DMS53 treated with DMSO at 0.1 percent for 48 hours (cell line): ENCODE results near the gene FKRP.

Source experiments
- DNase-seq: peaks from one replicate; lab custom pipeline; 2025; ENCODE audit not compliant: unreplicated experiment; lab: John Stamatoyannopoulos, UW

FKRP gene

GRCh38 chr19:46718934-46719622, 26.8 kb upstream of the FKRP start:
- no peak for DNase-seq

DNA sequence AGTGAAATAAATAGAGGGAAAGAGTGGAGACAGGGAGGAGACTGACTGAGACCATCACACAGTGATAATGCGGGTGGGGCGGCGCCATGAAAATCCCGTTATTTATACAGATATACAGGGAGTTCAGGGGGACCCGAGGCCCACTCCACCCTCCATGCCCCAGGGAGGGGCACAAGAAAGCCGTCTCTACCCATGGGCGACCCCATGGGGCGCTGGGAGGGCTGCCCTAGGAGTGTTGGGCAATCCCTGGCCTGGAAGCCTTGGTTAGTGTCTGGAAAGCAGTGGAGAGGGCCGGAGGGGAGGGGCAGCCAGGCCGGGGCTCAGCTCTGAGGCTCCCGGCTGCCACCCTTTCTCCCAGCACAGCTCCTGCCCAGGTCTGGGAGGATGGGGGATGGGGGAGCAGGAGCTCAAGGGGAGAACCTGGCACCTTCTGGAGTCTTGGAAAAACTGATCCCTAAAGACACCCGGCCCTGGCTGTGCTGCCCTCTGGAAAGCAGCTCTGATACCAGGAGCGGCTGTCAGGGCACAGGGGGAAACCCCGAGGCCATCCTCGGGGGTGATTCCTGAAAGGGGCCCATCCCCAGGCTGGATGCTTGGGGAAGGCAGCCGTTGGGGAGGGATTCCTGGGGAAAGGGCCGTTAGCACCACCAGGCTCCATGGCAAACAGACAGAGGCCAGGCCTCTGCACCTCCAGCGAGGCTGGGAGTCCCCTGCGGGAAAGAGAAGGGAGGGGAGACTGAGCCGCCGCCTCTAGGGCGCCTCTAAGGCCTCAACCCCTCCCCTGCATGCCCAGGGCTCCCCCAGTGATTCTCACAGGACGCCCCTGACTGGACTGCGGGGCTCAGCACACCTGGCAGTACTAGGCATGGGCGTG, 26.0 kb upstream of the FKRP start:
- no peak for DNase-seq

- DNase-seq = no peak
These were observed 25.2 kb upstream of the FKRP start for GRCh38 chr19:46720503-46721239.

- no peak for DNase-seq
These were observed 24.4 kb upstream of the FKRP start for GRCh38 chr19:46721269-46722003.

- DNase-seq = no peak
These were observed 23.9 kb upstream of the FKRP start for GRCh38 chr19:46722004-46722380.

GRCh38 chr19:46722421-46723022, 23.3 kb upstream of the FKRP start:
- DNase-seq = no peak

GRCh38 chr19:46723023-46723461, 22.8 kb upstream of the FKRP start:
- no peak for DNase-seq

- DNase-seq = no peak
These were observed 22.4 kb upstream of the FKRP start for GRCh38 chr19:46723471-46723870.

DNA sequence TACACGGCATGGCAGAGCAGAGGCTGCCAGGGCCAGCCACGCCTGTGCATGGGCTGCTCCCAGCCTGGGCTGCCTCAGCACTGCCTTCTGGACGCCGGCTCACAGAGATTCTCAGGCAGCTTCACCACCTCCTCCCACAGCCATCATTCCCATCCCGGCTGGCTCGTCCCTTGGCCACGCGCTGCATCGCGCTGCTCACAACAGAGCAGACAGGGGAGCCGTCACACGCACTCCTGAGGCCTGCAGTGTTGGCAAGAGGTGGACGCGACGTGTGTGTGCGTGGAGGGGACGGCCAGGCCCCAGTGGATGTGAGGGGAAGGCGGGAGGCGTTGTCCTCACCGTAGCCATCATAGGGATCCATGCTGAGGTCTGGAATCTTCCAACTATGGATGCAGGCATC, 21.4 kb upstream of the FKRP start:
- DNase-seq = no peak

- DNase-seq = no peak
These were observed 20.6 kb upstream of the FKRP start for GRCh38 chr19:46725036-46725820.

- DNase-seq = no peak
These were observed 19.9 kb upstream of the FKRP start for GRCh38 chr19:46725859-46726393.

DNA sequence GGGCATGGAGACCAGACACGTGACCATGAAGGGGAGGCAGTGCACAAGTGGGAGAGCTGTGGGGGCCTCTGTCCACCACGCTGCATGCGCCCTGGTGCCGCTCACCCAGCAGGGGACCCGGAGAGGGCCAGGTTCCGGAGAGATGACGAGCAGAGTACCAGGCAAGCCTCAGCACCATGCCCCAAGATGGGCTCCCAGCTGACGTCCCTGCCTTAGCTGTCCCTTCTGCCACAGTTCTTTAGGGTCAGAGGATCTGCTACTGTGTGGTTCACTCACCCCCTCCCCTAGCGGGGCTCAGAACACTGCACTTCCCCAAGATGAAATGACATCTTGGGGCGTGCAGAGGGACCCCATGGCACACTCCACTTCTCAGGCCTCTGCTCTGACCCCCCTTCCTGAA, 19.3 kb upstream of the FKRP start:
- no peak for DNase-seq

DNA sequence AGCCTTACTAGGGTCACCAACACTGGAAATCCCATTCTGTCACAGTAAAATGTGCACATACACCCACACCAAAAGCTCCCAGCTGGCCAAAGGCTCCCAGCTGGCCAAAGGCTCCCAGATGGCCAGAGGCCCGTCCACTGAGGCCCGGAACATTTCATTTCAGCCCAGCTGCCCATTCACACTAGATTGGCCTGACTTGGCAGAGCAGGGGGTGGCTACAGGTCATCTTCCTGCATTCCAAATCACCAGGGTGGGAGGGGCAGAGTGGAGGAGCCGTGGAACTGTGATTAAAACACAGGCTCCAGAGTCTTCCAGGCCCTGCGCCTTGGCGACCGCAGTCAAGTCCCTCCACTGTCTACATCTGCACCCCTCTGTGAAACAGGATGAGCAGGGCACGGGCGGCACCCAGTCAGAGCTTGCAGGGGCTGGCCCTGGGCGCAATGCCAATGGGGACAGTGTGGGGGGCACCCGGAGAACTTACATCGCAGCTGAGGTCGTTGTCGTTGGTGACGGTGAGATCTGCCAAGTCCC, 18.8 kb upstream of the FKRP start:
- no peak for DNase-seq

GRCh38 chr19:46727757-46728156, 18.1 kb upstream of the FKRP start:
- DNase-seq = no peak

DNA sequence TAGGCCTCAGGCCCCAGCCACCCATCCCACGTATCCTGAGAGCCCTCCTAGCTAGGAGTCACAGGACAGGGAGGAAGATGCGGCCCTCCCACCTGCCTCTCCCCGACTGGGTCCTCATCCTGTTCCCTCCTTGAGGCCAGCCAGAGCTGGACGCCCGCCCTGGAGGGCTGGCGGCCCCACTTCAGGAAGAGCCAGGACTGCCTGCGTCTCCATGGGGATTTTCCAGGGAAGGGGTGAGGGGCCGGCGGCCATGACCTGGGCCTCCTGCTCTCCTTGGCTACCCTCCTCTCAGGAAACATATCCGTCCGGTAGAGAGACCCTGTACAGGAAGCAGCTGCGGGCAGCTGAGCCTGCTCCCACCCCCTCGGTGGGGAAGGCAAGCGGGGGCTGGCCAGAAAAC, 17.6 kb upstream of the FKRP start:
- no peak for DNase-seq

GRCh38 chr19:46728693-46729339, 17.0 kb upstream of the FKRP start:
- peak; percentile 49 for DNase-seq

- no peak for DNase-seq
These were observed 16.2 kb upstream of the FKRP start for GRCh38 chr19:46729696-46730095.

DNA sequence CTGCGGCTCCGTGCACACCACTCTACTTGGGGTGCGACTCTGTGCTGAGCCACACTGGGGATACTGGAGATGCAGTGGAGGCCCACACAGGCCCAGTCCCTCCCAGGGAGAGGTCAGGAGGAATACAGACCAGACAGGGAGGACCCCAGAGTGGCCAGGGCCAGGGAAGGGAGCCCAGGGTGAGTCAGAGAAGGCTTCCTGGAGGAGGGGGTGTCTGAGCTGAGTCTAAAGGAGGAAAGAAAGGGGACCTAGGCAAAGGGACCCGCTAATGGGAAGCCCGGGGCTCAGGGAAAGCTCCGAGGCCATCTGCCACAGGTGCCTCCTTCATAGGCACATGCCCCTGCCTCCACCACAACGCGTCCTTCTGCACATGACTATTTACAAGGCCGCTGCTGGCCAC, 15.7 kb upstream of the FKRP start:
- no peak for DNase-seq

DNA sequence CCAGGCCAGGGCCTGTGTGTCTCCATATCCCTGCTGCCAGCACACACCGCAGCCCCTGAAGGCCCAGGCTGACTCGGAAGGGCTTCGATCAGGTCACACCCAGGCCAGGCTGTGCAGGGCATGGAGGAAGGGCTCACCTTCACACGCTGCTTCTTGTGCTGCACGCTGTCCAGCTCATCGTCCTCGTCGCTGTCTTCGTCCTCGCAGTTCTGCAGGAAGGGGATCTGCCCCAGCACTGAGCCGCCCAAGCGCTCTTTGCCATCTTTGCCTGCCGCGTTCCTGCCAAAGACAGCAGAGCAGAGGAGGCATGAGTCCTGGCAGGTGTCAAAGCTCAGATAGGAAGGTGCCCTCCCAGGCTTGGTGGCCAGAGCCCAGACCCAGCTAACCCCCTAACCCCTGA, 15.3 kb upstream of the FKRP start:
- no peak for DNase-seq
